RKO (cell line): ENCODE results near the gene PARVA.

Experiments
- DNase-seq: peaks from one replicate; pipeline ENCODE4 v3.0.0-alpha.2; 2016; ENCODE audit warnings: low spot score

PARVA gene

GRCh38 chr11:12456651-12457579 lies 79.5 kb downstream of the PARVA start:
- DNase-seq = no peak

- DNase-seq = no peak
Measured at GRCh38 chr11:12458042-12458441, 80.7 kb downstream of the PARVA start.

- no peak for DNase-seq
Measured at GRCh38 chr11:12459374-12459773, 82.0 kb downstream of the PARVA start.

- DNase-seq = no peak
Measured at GRCh38 chr11:12459865-12460444, 82.6 kb downstream of the PARVA start.

- no peak for DNase-seq
Measured at GRCh38 chr11:12460466-12460865, 83.1 kb downstream of the PARVA start.

GRCh38 chr11:12461516-12461915 lies 84.1 kb downstream of the PARVA start:
- DNase-seq = no peak

- DNase-seq = no peak
Measured at GRCh38 chr11:12464303-12464702, 86.9 kb downstream of the PARVA start.

GRCh38 chr11:12465332-12465731 lies 88.0 kb downstream of the PARVA start:
- no peak for DNase-seq

- DNase-seq = no peak
Measured at GRCh38 chr11:12467610-12468009, 90.2 kb downstream of the PARVA start.

GRCh38 chr11:12469451-12469850 lies 92.1 kb downstream of the PARVA start:
- DNase-seq = no peak

GRCh38 chr11:12470236-12470635 lies 92.9 kb downstream of the PARVA start:
- no peak for DNase-seq

- DNase-seq = no peak
Measured at GRCh38 chr11:12472401-12473005, 95.1 kb downstream of the PARVA start.

GRCh38 chr11:12473381-12473780 lies 96.0 kb downstream of the PARVA start:
- no peak for DNase-seq

- DNase-seq = no peak
Measured at GRCh38 chr11:12474871-12475270, 97.5 kb downstream of the PARVA start.

- no peak for DNase-seq
Measured at GRCh38 chr11:12478743-12479142, 101.4 kb downstream of the PARVA start.

GRCh38 chr11:12480401-12480800 lies 103.0 kb downstream of the PARVA start:
- DNase-seq = no peak

- DNase-seq = no peak
Measured at GRCh38 chr11:12482839-12483238, 105.5 kb downstream of the PARVA start.

GRCh38 chr11:12483604-12484003 lies 106.2 kb downstream of the PARVA start:
- DNase-seq = no peak

GRCh38 chr11:12485328-12485727 lies 108.0 kb downstream of the PARVA start:
- DNase-seq = no peak

- no peak for DNase-seq
Measured at GRCh38 chr11:12489246-12489772, 111.9 kb downstream of the PARVA start.

GRCh38 chr11:12494699-12495098 lies 117.3 kb downstream of the PARVA start:
- DNase-seq = no peak

GRCh38 chr11:12496181-12497025 lies 119.0 kb downstream of the PARVA start:
- DNase-seq = no peak
